PC-9 (cell line): Measurements from ENCODE around the gene TENM4. TPM values are rescaled to one million over a fixed set of nuclear protein-coding genes. Genes with fewer than 3 reads are reported as not detected.

Source experiments
- BruUV-seq: library from RNA; stranded (reverse); fragments of 400-500 nt; replicated peaks from 2 replicates; lab custom pipeline; 2021; lab: Mats Ljungman, UMichigan
- CTCF ChIA-PET: fragments of 300-600 bp; sonication (Branson Sonifier 250); formaldehyde crosslinking; loops from one replicate; lab custom pipeline; 2022; ENCODE audit warnings: antibody characterized with exemption; lab: Charles Lee
- POLR2A ChIA-PET: fragments of 300-600 bp; sonication (Branson Sonifier 250); formaldehyde crosslinking; loops from one replicate; lab custom pipeline; 2022; ENCODE audit warnings: antibody characterized with exemption; ENCODE audit not compliant: unreplicated experiment; lab: Charles Lee
- DNase-seq, 2 experiments: peaks; one replicate each; pipeline versions ENCODE4 v3.0.0 to v3.0.0-alpha.2; 2015 to 2022; ENCODE audit warnings: mixed read lengths in 1 of 2
- H2AFZ ChIP-seq: fragments of 200-600 bp; sonication (generic); 2 replicates; pipeline ENCODE4 v1.8.1; 2017; ENCODE audit warnings: antibody characterized with exemption
- H3F3A ChIP-seq: fragments of 200-600 bp; sonication (generic); 2 replicates; pipeline ENCODE4 v1.8.1; 2017; ENCODE audit warnings: antibody characterized with exemption, mild to moderate bottlenecking, low read depth; ENCODE audit not compliant: insufficient read depth
- H3K27ac ChIP-seq: fragments of 200-600 bp; sonication (generic); 2 replicates; pipeline ENCODE4 v1.6.1; 2016; ENCODE audit warnings: mixed run types
- H3K27me3 ChIP-seq: fragments of 200-600 bp; sonication (generic); 2 replicates; pipeline ENCODE4 v1.6.1; 2016; ENCODE audit warnings: low read depth, mixed run types; ENCODE audit not compliant: insufficient read depth
- H3K36me3 ChIP-seq: fragments of 200-600 bp; sonication (generic); 2 replicates; pipeline ENCODE4 v1.6.1; 2016; ENCODE audit warnings: low read depth, mixed run types
- H3K4me1 ChIP-seq: fragments of 200-600 bp; sonication (generic); replicated peaks from 2 replicates; pipeline ENCODE4 v1.6.1; 2016; ENCODE audit warnings: mixed run types; ENCODE audit not compliant: insufficient read depth
- H3K4me2 ChIP-seq: fragments of 200-600 bp; sonication (generic); 2 replicates; pipeline ENCODE4 v1.6.1; 2017; ENCODE audit warnings: mixed run types
- H3K4me3 ChIP-seq: fragments of 200-600 bp; sonication (generic); 2 replicates; pipeline ENCODE4 v1.6.1; 2016; ENCODE audit warnings: mixed run types
- H3K79me2 ChIP-seq: fragments of 200-600 bp; sonication (generic); 2 replicates; pipeline ENCODE4 v1.6.1; 2017; ENCODE audit warnings: low read depth, mixed run types
- H3K9me2 ChIP-seq: fragments of 200-600 bp; sonication (generic); 2 replicates; pipeline ENCODE4 v1.8.1; 2017; ENCODE audit warnings: mild to moderate bottlenecking; ENCODE audit not compliant: insufficient read depth
- H3K9me3 ChIP-seq: fragments of 200-600 bp; sonication (generic); 2 replicates; pipeline ENCODE4 v1.8.1; 2016; ENCODE audit warnings: low read depth; ENCODE audit not compliant: insufficient read depth
- H4K20me1 ChIP-seq: fragments of 200-600 bp; sonication (generic); 2 replicates; pipeline ENCODE4 v1.8.1; 2017; ENCODE audit not compliant: insufficient read depth
- EZH2 ChIP-seq: fragments of 200-600 bp; sonication (generic); IDR thresholded peaks from 2 replicates; pipeline ENCODE4 v1.8.0; 2017; ENCODE audit warnings: antibody characterized with exemption, low read depth
- intact Hi-C: fragments of 100-400 bp; cut with micrococcal nuclease; formaldehyde crosslinking; loops from one replicate; pipeline ENCODE4 v1.10.0; 2022; ENCODE audit not compliant: unreplicated experiment
- total RNA-seq: library from RNA; stranded (reverse); gene quantifications from 2 replicates; pipeline ENCODE4 v1.2.3, GENCODE V29; 2021
- TF ChIP-seq, protein P1 (sequence below): fragments of 200-600 bp; sonication (generic); conservative IDR thresholded peaks from 2 replicates; pipeline ENCODE4 v1.6.1; 2017; ENCODE audit warnings: mixed run types, antibody characterized with exemption, mild to moderate bottlenecking, moderate library complexity

The TENM4 gene
- total RNA-seq, 1 experiment from 2014 or later: not detected

DNA sequence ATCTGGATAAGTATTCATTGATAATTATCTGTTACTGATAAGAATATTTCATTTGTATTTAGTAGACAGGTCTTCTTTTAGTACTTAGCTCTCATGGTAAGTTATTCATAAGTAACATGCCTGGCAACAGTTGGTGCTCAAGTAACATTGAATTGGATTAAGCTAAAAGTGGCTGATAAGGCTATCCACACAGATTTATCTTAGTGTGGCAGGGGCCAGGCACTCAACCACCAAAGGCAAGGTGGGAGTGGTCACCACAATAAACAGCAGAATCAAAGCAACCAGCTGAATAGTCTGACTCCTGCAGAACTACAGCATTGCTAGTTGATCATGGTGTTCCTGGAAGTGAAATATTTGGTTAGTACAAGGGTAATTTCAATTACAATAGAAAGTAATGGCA, 833.1 kb downstream of the TENM4 start:
- no peaks in the 10 kb centered on the region for H3K9me3 ChIP-seq
- H3K36me3 ChIP-seq: no peaks in the 10 kb centered on the region
- H3K9me2 ChIP-seq: no peaks in the 10 kb centered on the region
- H3K4me3 ChIP-seq: no peak overlapping the region
- peaks cover 55% of the 10 kb centered on the region for H3K27me3 ChIP-seq
- CTCF ChIA-PET: no interaction called here
- H2AFZ ChIP-seq: no peak overlapping the region
- no peak overlapping the region for H3K4me2 ChIP-seq
- H3K27ac ChIP-seq: no peak overlapping the region
- DNase-seq: no peak
- H4K20me1 ChIP-seq: no peaks in the 10 kb centered on the region
- no peaks in the 10 kb centered on the region for H3F3A ChIP-seq
- TF ChIP-seq, protein P1, sequence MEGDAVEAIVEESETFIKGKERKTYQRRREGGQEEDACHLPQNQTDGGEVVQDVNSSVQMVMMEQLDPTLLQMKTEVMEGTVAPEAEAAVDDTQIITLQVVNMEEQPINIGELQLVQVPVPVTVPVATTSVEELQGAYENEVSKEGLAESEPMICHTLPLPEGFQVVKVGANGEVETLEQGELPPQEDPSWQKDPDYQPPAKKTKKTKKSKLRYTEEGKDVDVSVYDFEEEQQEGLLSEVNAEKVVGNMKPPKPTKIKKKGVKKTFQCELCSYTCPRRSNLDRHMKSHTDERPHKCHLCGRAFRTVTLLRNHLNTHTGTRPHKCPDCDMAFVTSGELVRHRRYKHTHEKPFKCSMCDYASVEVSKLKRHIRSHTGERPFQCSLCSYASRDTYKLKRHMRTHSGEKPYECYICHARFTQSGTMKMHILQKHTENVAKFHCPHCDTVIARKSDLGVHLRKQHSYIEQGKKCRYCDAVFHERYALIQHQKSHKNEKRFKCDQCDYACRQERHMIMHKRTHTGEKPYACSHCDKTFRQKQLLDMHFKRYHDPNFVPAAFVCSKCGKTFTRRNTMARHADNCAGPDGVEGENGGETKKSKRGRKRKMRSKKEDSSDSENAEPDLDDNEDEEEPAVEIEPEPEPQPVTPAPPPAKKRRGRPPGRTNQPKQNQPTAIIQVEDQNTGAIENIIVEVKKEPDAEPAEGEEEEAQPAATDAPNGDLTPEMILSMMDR: no peak
- no peak for TF ChIP-seq EZH2
- POLR2A ChIA-PET: no interaction called here
- no TSS peak for BruUV-seq
- no peaks in the 10 kb centered on the region for H3K79me2 ChIP-seq
- no peaks in the 10 kb centered on the region for H3K4me1 ChIP-seq
- intact Hi-C loops: no loop called here

DNA sequence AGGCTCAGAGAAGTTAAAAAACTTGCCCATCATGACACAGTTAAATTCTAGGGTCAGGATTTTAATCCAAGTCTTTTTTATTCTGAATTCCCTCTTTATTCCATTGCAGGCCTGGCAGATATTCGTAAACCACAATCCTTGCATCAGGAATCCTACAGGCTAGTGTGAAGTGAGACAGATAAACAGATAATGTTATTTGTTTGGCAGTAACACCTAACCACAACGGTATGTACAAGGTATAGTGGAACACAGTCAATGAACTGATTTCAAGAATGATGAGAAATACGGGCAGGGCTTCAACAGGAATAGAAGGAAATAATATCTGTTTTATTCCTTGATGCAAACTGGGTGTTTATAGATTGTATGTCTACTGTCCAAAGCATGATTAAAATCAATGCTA, 834.2 kb downstream of the TENM4 start:
- no peaks in the 10 kb centered on the region for H3K36me3 ChIP-seq
- no peaks in the 10 kb centered on the region for H4K20me1 ChIP-seq
- no peaks in the 10 kb centered on the region for H3F3A ChIP-seq
- ChIA-PET POLR2A (no interaction called here), CTCF (no interaction called here)
- H2AFZ ChIP-seq: no peak overlapping the region
- H3K9me2 ChIP-seq: no peaks in the 10 kb centered on the region
- DNase-seq: peak in 1 of 2 experiments; percentile 86
- TF ChIP-seq EZH2: no peak
- TF ChIP-seq, protein P1: no peak
- no peak overlapping the region for H3K4me3 ChIP-seq
- no peaks in the 10 kb centered on the region for H3K79me2 ChIP-seq
- intact Hi-C loops: no loop called here
- no peaks in the 10 kb centered on the region for H3K4me1 ChIP-seq
- BruUV-seq: no TSS peak
- no peak overlapping the region for H3K27ac ChIP-seq
- peaks cover 65% of the 10 kb centered on the region for H3K27me3 ChIP-seq
- no peak overlapping the region for H3K4me2 ChIP-seq
- H3K9me3 ChIP-seq: no peaks in the 10 kb centered on the region

- no peaks in the 10 kb centered on the region for H3K4me1 ChIP-seq
- BruUV-seq: no TSS peak
- H3K9me3 ChIP-seq: no peaks in the 10 kb centered on the region
- no peaks in the 10 kb centered on the region for H3K79me2 ChIP-seq
- no peaks in the 10 kb centered on the region for H3F3A ChIP-seq
- TF ChIP-seq, protein P1: no peak
- TF ChIP-seq EZH2: no peak
- no peak overlapping the region for H3K4me3 ChIP-seq
- ChIA-PET POLR2A (no interaction called here), CTCF (no interaction called here)
- H4K20me1 ChIP-seq: no peaks in the 10 kb centered on the region
- intact Hi-C loops: no loop called here
- no peak overlapping the region for H3K4me2 ChIP-seq
- H3K27me3 ChIP-seq: peaks cover 74% of the 10 kb centered on the region
- no peak for DNase-seq
- H3K9me2 ChIP-seq: no peaks in the 10 kb centered on the region
- no peak overlapping the region for H3K27ac ChIP-seq
- H2AFZ ChIP-seq: no peak overlapping the region
- H3K36me3 ChIP-seq: no peaks in the 10 kb centered on the region
These were observed 835.5 kb downstream of the TENM4 start for GRCh38 chr11:78605296-78605695.
